HepG2 (cell line): ENCODE measurements around the gene NLRP4. TPM values are rescaled to one million over a fixed set of nuclear protein-coding genes. Genes with fewer than 3 reads are reported as not detected.

ENCODE experiments used
- ATF4 ChIP-seq, 2 experiments: fragments of 450-650 bp in 1 of 2; sonication (generic) in 1 of 2; formaldehyde crosslinking; IDR thresholded peaks; 2 replicates each; pipeline versions ENCODE4 v1.5.0 to v1.8.0; 2020 to 2022; ENCODE audit warnings: mild to moderate bottlenecking in 1 of 2, missing genetic modification reagents in 1 of 2
- ZBTB40 ChIP-seq, 2 experiments: fragments of 450-650 bp in 1 of 2; sonication (generic) in 1 of 2; formaldehyde crosslinking in 1 of 2; IDR thresholded peaks; 2 replicates each; pipeline versions ENCODE4 v1.6.1 to v1.8.0; 2016 to 2022; ENCODE audit warnings: antibody characterized with exemption in 1 of 2, mild to moderate bottlenecking in 1 of 2, missing genetic modification reagents in 1 of 2
- polyA plus RNA-seq, 8 experiments: library from polyadenylated mRNA; depleted of rRNA in 3 of 8; stranded (reverse) in 7 of 8; unstranded in 1 of 8; fragments of >200 nt; fragmentation: Illumina TruSeq in 4 of 8; extraction: Trizol in 4 of 8; gene quantifications; 2 replicates each; pipeline versions ENCODE4 v1.2.1 to v1.2.3, GENCODE V29; 2011 to 2016; ENCODE audit warnings: low read depth in 4 of 8, missing spikeins in 1 of 8, mixed read lengths in 1 of 8; ENCODE audit not compliant: insufficient read depth in 1 of 8
- total RNA-seq, 5 experiments: library from RNA; depleted of rRNA; stranded (reverse); fragments of >200 nt; fragmentation: Illumina TruSeq; extraction: Trizol; gene quantifications; 2 replicates each; pipeline ENCODE4 v1.2.3, GENCODE V29; 2016; ENCODE audit warnings: low read depth in 1 of 5

The NLRP4 gene
- total and polyA plus RNA-seq, 2 of the 13 experiments (the other 11 are each of a cell fraction or from before 2014, with no cell fraction given) = not detected

DNA sequence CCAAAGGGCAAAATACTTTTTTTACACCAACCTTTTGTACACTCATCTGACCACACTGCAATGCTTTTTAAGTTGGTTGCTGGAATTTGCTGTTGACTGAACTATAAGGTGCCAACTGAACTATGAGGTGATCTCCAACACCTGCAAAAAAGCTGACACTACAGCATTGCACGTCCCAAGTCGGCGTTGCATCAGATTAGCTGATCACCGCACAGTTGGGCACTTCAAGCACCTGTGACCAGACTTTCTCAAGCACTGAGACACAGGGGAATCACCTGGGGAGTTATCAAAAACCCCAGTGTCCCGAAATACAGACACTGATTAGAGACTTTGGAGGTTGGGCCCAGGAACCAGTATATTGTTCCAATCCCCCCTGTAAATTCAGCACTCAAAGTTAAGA is 5.7 kb upstream of the NLRP4 start (continued):
- TF ChIP-seq ZBTB40 (IDR thresholded peaks at IDR 0.05) (no peak), ZBTB40 (CRISPR knock-in tag; IDR thresholded peaks at IDR 0.05) (no peak), ATF4 (CRISPR knock-in tag; IDR thresholded peaks at IDR 0.05) (peak in 1 of 2 experiments; percentile 43; a peak in 1 of 4 replicates)
